Suprapubic skin (tissue), 4 donors: ENCODE data around the gene RAB10. TPM values are rescaled to one million over a fixed set of nuclear protein-coding genes. Genes with fewer than 3 reads are reported as not detected.

Experiments used
- DNase-seq, 2 donors: peaks; one replicate each; pipeline ENCODE4 v3.0.0-alpha.2; 2019; ENCODE audit warnings: low spot score in 2 of 2
- H3K27ac ChIP-seq: fragments of 200-600 bp; sonication (generic); one replicate; pipeline ENCODE4 v1.5.1; 2019
- H3K27me3 ChIP-seq: fragments of 200-600 bp; sonication (generic); one replicate; pipeline ENCODE4 v1.5.1; 2019
- H3K36me3 ChIP-seq: fragments of 200-600 bp; sonication (generic); one replicate; pipeline ENCODE4 v1.5.1; 2019
- H3K4me1 ChIP-seq: fragments of 200-600 bp; sonication (generic); one replicate; pipeline ENCODE4 v1.5.1; 2019
- H3K4me3 ChIP-seq: fragments of 200-600 bp; sonication (generic); one replicate; pipeline ENCODE4 v1.5.1; 2019; ENCODE audit warnings: mild to moderate bottlenecking
- H3K9me3 ChIP-seq: fragments of 200-600 bp; sonication (generic); one replicate; pipeline ENCODE4 v1.5.1; 2019
- CTCF ChIP-seq, 2 donors: fragments of 200-600 bp in 1 of 2; fragments of 450-650 bp in 1 of 2; sonication (generic) in 1 of 2; IDR thresholded peaks; one replicate each; pipeline ENCODE4 v1.5.1; 2016 to 2019; ENCODE audit warnings: antibody characterized with exemption in 2 of 2, mild to moderate bottlenecking in 1 of 2, moderate library complexity in 1 of 2
- EP300 ChIP-seq: sonication (generic); formaldehyde crosslinking; IDR thresholded peaks from one replicate; pipeline ENCODE4 v1.6.1; 2017; ENCODE audit warnings: antibody characterized with exemption
- POLR2A ChIP-seq, 2 donors: fragments of 450-650 bp; IDR thresholded peaks; one replicate each; pipeline ENCODE4 v1.6.1; 2017; ENCODE audit warnings: antibody characterized with exemption in 2 of 2, mild to moderate bottlenecking in 2 of 2, moderate library complexity in 2 of 2
- POLR2AphosphoS5 ChIP-seq, 3 donors: sonication (generic); formaldehyde crosslinking; IDR thresholded peaks; one replicate each; pipeline ENCODE4 v1.6.1; 2017; ENCODE audit warnings: antibody characterized with exemption in 3 of 3
- WGBS: methylation state at CpG from one replicate; pipeline ENCODE4 v1.1.5; 2018; 5-methylcytosine and 5-hydroxymethylcytosine counted together
- total RNA-seq, 4 donors: library from RNA; depleted of rRNA; stranded (reverse); fragments of >200 nt; gene quantifications; one replicate each; pipeline ENCODE4 v1.1.0, GENCODE V29; 2016

The RAB10 gene
- total RNA-seq, 4 donors from 2014 or later = 145 to 171 (median 165) TPM

- peaks cover 21% of the 10 kb centered on the region for H3K4me1 ChIP-seq
- H3K27me3 ChIP-seq = no peaks in the 10 kb centered on the region
- H3K27ac ChIP-seq = no peak overlapping the region
- no peak for DNase-seq
- 73% methylated on average over 4 of the region's 5 CpGs for WGBS
- H3K36me3 ChIP-seq = no peaks in the 10 kb centered on the region
- no peak overlapping the region for H3K4me3 ChIP-seq
- TF ChIP-seq POLR2A (IDR thresholded peaks at IDR 0.05) = no peak
- TF ChIP-seq CTCF (IDR thresholded peaks at IDR 0.05) = no peak
- TF ChIP-seq EP300 = no peak
- no peak for TF ChIP-seq POLR2AphosphoS5 (IDR thresholded peaks at IDR 0.05)
- no peaks in the 10 kb centered on the region for H3K9me3 ChIP-seq
Measured at GRCh38 chr2:26182441-26182840, 148.6 kb downstream of the RAB10 start.

- Histone ChIP-seq H3K27ac (no peak overlapping the region), H3K4me3 (no peak overlapping the region), H3K4me1 (peaks cover 21% of the 10 kb centered on the region), H3K9me3 (no peaks in the 10 kb centered on the region), H3K36me3 (no peaks in the 10 kb centered on the region), H3K27me3 (no peaks in the 10 kb centered on the region)
- TF ChIP-seq POLR2AphosphoS5 (IDR thresholded peaks at IDR 0.05) (no peak), CTCF (IDR thresholded peaks at IDR 0.05) (no peak), POLR2A (IDR thresholded peaks at IDR 0.05) (no peak), EP300 (no peak)
- WGBS = 94% methylated on average over 9 of the region's 11 CpGs
- DNase-seq = peak in 1 of 2 donors; percentile 54
Measured at GRCh38 chr2:26182887-26183630, 149.2 kb downstream of the RAB10 start.

- no peaks in the 10 kb centered on the region for H3K36me3 ChIP-seq
- no peaks in the 10 kb centered on the region for H3K27me3 ChIP-seq
- TF ChIP-seq CTCF (IDR thresholded peaks at IDR 0.05) = no peak
- no peak for TF ChIP-seq POLR2AphosphoS5 (IDR thresholded peaks at IDR 0.05)
- no peak for TF ChIP-seq POLR2A (IDR thresholded peaks at IDR 0.05)
- TF ChIP-seq EP300 = no peak
- no peak overlapping the region for H3K27ac ChIP-seq
- H3K9me3 ChIP-seq = no peaks in the 10 kb centered on the region
- H3K4me3 ChIP-seq = peak overlapping the region; percentile 53
- peak in 1 of 2 donors; percentile 58 for DNase-seq
- WGBS = 100% methylated on average over 3 of the region's 34 CpGs
- peaks cover 13% of the 10 kb centered on the region for H3K4me1 ChIP-seq
Measured at GRCh38 chr2:26184121-26184520, 150.2 kb downstream of the RAB10 start.

GRCh38 chr2:26184555-26185303 is 150.8 kb downstream of the RAB10 start:
- WGBS = 80% methylated on average over 10 of the region's 114 CpGs
- Histone ChIP-seq H3K36me3 (no peaks in the 10 kb centered on the region), H3K4me3 (peak overlapping the region; percentile 53), H3K9me3 (no peaks in the 10 kb centered on the region), H3K27me3 (no peaks in the 10 kb centered on the region), H3K27ac (no peak overlapping the region), H3K4me1 (peaks cover 7% of the 10 kb centered on the region)
- peak in 1 of 2 donors; percentile 79 for DNase-seq
- no peak for TF ChIP-seq EP300
- TF ChIP-seq CTCF (IDR thresholded peaks at IDR 0.05) = peak in 1 of 2 donors; percentile 52

GRCh38 chr2:26185304-26185928 is 151.5 kb downstream of the RAB10 start:
- WGBS = 48% methylated on average over 20 of the region's 20 CpGs
- no peak for DNase-seq
- Histone ChIP-seq H3K36me3 (peaks cover 5% of the 10 kb centered on the region), H3K4me3 (peak overlapping the region; percentile 53), H3K9me3 (no peaks in the 10 kb centered on the region), H3K27ac (no peak overlapping the region), H3K4me1 (peaks cover 4% of the 10 kb centered on the region), H3K27me3 (no peaks in the 10 kb centered on the region)
- TF ChIP-seq POLR2A (IDR thresholded peaks at IDR 0.05) = no peak
- no peak for TF ChIP-seq POLR2AphosphoS5 (IDR thresholded peaks at IDR 0.05)
- no peak for TF ChIP-seq CTCF (IDR thresholded peaks at IDR 0.05)
- no peak for TF ChIP-seq EP300
